Common myeloid progenitor, CD34-positive (primary cell): ENCODE measurements around the gene NDEL1.

Experiments
- CTCF ChIA-PET: fragments of 350-600 bp; sonication (Branson Sonifier 250); formaldehyde crosslinking; loops from one replicate; lab custom pipeline; 2021; ENCODE audit warnings: antibody characterized with exemption; lab: Charles Lee
- POLR2A ChIA-PET: fragments of 350-600 bp; sonication (Branson Sonifier 250); formaldehyde crosslinking; loops from one replicate; lab custom pipeline; 2021; ENCODE audit warnings: antibody characterized with exemption; lab: Charles Lee
- DNase-seq, 3 donors: peaks; one replicate each; pipeline versions ENCODE4 v3.0.0 to v3.0.0-alpha.2; 2013
- H3K27ac ChIP-seq, 2 experiments: 1 replicate in 1 of 2; 2 replicates in 1 of 2; pipeline ENCODE4 v1.7.0; 2013; ENCODE audit warnings: inconsistent platforms in 2 of 2, low read length in 2 of 2, mild to moderate bottlenecking in 2 of 2, low read depth in 1 of 2, moderate library complexity in 1 of 2; ENCODE audit not compliant: severe bottlenecking in 2 of 2, insufficient read depth in 1 of 2, poor library complexity in 1 of 2
- H3K27me3 ChIP-seq, 5 experiments: replicated peaks in 2 of 5; 1 replicate in 3 of 5; 2 replicates in 2 of 5; pipeline versions ENCODE4 v1.6.1 to v1.7.0; 2013; ENCODE audit warnings: low read length in 4 of 5, mild to moderate bottlenecking in 2 of 5, moderate library complexity in 2 of 5, inconsistent platforms in 1 of 5; ENCODE audit not compliant: insufficient read depth in 5 of 5, control insufficient read depth in 4 of 5
- H3K36me3 ChIP-seq, 4 experiments: 1 replicate in 2 of 4; 2 replicates in 2 of 4; pipeline versions ENCODE4 v1.6.1 to v1.7.0; 2013; ENCODE audit warnings: low read length in 3 of 4, control low read depth in 1 of 4, mild to moderate bottlenecking in 1 of 4; ENCODE audit not compliant: control insufficient read depth in 4 of 4, insufficient read depth in 4 of 4
- H3K4me1 ChIP-seq, 4 experiments: 1 replicate in 3 of 4; 2 replicates in 1 of 4; pipeline versions ENCODE4 v1.6.1 to v1.7.1; 2013; ENCODE audit warnings: low read length in 3 of 4, mild to moderate bottlenecking in 3 of 4, control low read depth in 1 of 4, inconsistent platforms in 1 of 4, moderate library complexity in 1 of 4; ENCODE audit not compliant: control insufficient read depth in 4 of 4, insufficient read depth in 4 of 4; ENCODE audit errors: control extremely low read depth in 1 of 4
- H3K4me3 ChIP-seq, 7 experiments: 1 replicate in 4 of 7; 2 replicates in 3 of 7; pipeline versions ENCODE4 v1.5.1 to v1.7.0; 2013; ENCODE audit warnings: mild to moderate bottlenecking in 7 of 7, low read length in 6 of 7, moderate library complexity in 6 of 7, inconsistent platforms in 2 of 7, low read depth in 2 of 7, control low read depth in 1 of 7; ENCODE audit not compliant: insufficient read depth in 4 of 7, control insufficient read depth in 1 of 7; ENCODE audit errors: extremely low read depth in 1 of 7
- H3K9me3 ChIP-seq, 5 experiments: 1 replicate in 4 of 5; 2 replicates in 1 of 5; pipeline versions ENCODE4 v1.6.1 to v1.7.1; 2013; ENCODE audit warnings: low read length in 4 of 5, mild to moderate bottlenecking in 2 of 5, inconsistent platforms in 1 of 5, low read depth in 1 of 5, moderate library complexity in 1 of 5; ENCODE audit not compliant: control insufficient read depth in 4 of 5, insufficient read depth in 2 of 5; ENCODE audit errors: control extremely low read depth in 1 of 5
- WGBS: methylation state at CpG from one replicate; pipeline ENCODE4 v1.1.5; 2013; ENCODE audit not compliant: insufficient coverage; 5-methylcytosine and 5-hydroxymethylcytosine counted together

Gene NDEL1

DNA sequence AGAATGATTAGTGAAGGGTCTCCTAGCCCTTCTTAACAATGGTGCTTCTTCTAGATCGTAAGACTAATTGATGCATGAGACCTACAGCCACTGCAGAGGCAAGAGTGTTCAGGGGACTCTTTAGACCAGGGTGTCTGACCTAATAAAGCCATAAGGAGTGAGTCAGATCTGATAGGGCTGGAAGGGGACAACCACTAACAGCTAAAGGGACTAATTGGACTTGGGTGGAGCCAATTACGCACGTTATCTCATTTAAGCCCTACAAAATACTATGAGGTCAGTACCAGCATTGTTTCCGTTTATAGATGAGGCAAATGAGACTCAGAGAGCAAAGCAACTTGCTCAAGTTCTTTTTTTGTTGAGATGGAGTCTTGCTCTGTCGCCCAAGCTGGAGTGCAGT is 23.6 kb upstream of the NDEL1 start:
- Histone ChIP-seq H3K36me3 (no peaks in the 10 kb centered on the region), H3K9me3 (no peaks in the 10 kb centered on the region), H3K27ac (no peak overlapping the region), H3K4me1 (peaks cover 4 to 22% (median 16%) of the 10 kb centered on the region in 4 experiments), H3K27me3 (peaks cover 0 to 2% (median 0%) of the 10 kb centered on the region in 5 experiments), H3K4me3 (no peak overlapping the region)
- peak in 2 of 3 donors; percentile 26 to 42 for DNase-seq
- WGBS: 85% methylated on average over 4 of the region's 5 CpGs
- ChIA-PET POLR2A (interaction anchor here (0.6 to 1.9 kb wide), 2 partner anchors 24 to 27 kb away, joined by 3 to 4 read pairs; partner anchors contain the start of gene NDEL1), CTCF (interaction anchor here (1.4 to 3.4 kb wide), 3 partner anchors 9 to 23 kb away, joined by 3 to 12 read pairs (median 4); partner anchors contain the start of gene NDEL1)

DNA sequence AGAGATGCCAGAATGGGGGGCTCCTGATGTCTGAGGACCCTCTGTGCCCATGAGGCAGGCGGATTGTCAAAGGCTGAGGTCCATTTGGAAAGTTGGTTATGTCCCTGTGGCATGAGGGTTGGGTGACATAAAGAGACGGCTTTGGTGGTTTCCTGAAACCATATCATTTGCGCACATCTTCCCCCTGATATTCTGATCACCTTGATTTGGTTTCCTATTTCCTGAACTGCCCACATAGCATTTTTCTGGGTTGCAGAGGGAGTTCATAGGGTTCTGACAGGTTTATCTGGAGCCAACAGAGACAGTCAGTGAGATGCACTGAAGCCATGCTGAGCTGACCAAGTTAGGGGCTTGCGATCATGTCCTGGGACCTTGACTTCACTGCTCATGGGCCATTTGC is 22.4 kb upstream of the NDEL1 start:
- H3K4me1 ChIP-seq: peaks cover 4 to 21% (median 15%) of the 10 kb centered on the region in 4 experiments
- ChIA-PET CTCF (interaction anchor here (0.7 to 1.4 kb wide), 3 partner anchors 10 to 22 kb away, joined by 3 to 4 read pairs (median 4); partner anchors contain the start of gene NDEL1), POLR2A (interaction anchor here (1.6 to 1.9 kb wide), 2 partner anchors 22 to 24 kb away, joined by 3 to 4 read pairs; partner anchors contain the start of gene NDEL1)
- H3K27ac ChIP-seq: peak overlapping the region in 1 of 2 experiments; percentile 32
- H3K9me3 ChIP-seq: no peaks in the 10 kb centered on the region
- no peaks in the 10 kb centered on the region for H3K36me3 ChIP-seq
- DNase-seq: peak; percentile 65 to 85 (median 73)
- peak overlapping the region in 1 of 7 experiments; percentile 62 for H3K4me3 ChIP-seq
- 0% methylated on average over 2 of the region's 4 CpGs for WGBS
- H3K27me3 ChIP-seq: peaks cover 0 to 4% (median 0%) of the 10 kb centered on the region in 5 experiments

DNA sequence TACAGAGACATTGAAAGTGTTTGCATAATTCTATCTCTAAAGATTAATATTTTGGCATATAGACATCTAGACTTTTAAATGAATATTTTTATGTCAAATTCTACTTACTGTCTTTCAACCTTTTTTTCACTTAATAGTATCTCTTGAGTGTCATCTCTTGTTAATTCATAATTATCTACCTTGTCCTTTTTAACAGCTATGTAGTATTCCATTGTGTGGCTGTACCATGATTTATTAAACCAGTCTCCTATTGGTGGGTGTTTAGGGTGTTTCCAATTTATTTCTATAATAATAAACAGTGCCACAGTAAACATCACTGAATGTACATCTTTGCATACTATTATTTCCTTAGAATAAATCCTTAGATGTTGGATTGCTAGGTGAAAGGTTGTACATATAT is 21.7 kb upstream of the NDEL1 start:
- Histone ChIP-seq H3K27me3 (peaks cover 0 to 4% (median 0%) of the 10 kb centered on the region in 5 experiments), H3K4me3 (peak overlapping the region in 1 of 7 experiments; percentile 62), H3K4me1 (peaks cover 4 to 20% (median 15%) of the 10 kb centered on the region in 4 experiments), H3K9me3 (no peaks in the 10 kb centered on the region), H3K36me3 (no peaks in the 10 kb centered on the region), H3K27ac (no peak overlapping the region)
- POLR2A ChIA-PET: interaction anchor here (1.6 to 1.9 kb wide), 2 partner anchors 22 to 23 kb away, joined by 3 to 4 read pairs; partner anchors contain the start of gene NDEL1
- no peak for DNase-seq
- CTCF ChIA-PET: interaction anchor here (1.2 kb wide), 1 partner anchor 332 kb away, joined by 3 read pairs; no protein-coding TSS in a partner anchor

DNA sequence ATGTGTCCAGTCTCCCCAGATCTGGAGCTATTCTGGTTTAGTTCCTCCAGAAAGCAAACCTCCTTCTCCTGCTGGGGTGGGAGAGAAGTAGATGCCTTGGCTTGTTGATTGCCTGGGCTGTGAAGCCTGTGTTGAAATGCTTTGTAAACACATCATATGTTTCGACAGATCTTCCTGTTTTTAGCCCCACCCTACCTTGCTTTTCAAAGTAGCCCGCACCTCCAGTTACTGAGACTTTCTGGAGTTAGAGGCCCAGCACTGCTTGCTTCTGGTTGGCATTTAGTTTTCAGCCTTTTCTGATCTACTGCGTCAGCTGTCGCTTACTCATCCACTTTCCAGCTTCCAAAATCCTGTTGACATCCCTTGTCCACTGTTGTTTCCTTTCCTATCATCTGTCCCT is 17.9 kb upstream of the NDEL1 start:
- CTCF ChIA-PET: interaction anchor here (0.9 kb wide), 1 partner anchor 19 kb away, joined by 3 read pairs; no protein-coding TSS in a partner anchor

DNA sequence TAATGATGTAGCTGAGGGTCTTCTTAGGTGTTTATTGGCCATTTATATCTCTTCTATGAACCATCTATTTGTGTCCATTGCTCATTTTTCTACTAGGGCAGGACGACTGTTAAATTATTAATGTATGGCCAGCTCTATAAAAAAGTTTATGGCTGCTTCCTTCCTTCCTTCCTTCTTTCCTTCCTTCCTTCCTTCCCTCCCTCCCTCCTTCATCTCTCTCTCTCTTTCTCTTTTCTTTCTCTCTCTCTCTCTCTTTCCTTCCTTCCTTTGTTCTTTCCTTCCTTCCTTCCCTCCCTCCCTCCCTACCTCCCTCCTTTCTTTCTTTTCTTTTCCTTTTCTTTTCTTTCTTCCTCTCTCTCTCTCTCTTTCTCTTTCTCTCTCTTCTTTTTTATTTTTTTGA is 17.2 kb upstream of the NDEL1 start:
- no peak overlapping the region for H3K4me3 ChIP-seq
- DNase-seq: no peak
- no peaks in the 10 kb centered on the region for H3K9me3 ChIP-seq
- WGBS: no CpG with 5 or more reads among the region's 1 CpG
- POLR2A ChIA-PET: no interaction called here
- H3K27me3 ChIP-seq: peaks cover 0 to 4% (median 0%) of the 10 kb centered on the region in 5 experiments
- H3K36me3 ChIP-seq: no peaks in the 10 kb centered on the region
- H3K4me1 ChIP-seq: peaks cover 1 to 13% (median 3%) of the 10 kb centered on the region in 4 experiments
- CTCF ChIA-PET: interaction anchor here (0.9 kb wide), 1 partner anchor 18 kb away, joined by 3 read pairs; no protein-coding TSS in a partner anchor
- no peak overlapping the region for H3K27ac ChIP-seq

More for the DNA sequence above, 17.9 kb upstream of the NDEL1 start:
- H3K4me1 ChIP-seq: peaks cover 4 to 20% (median 10%) of the 10 kb centered on the region in 4 experiments
- no peak overlapping the region for H3K27ac ChIP-seq
- H3K9me3 ChIP-seq: no peaks in the 10 kb centered on the region
- peak in 2 of 3 donors; percentile 12 to 17 for DNase-seq
- peaks cover 0 to 4% (median 0%) of the 10 kb centered on the region in 5 experiments for H3K27me3 ChIP-seq
- no peaks in the 10 kb centered on the region for H3K36me3 ChIP-seq
- H3K4me3 ChIP-seq: no peak overlapping the region
- WGBS: 97% methylated on average over 3 of the region's 4 CpGs
- POLR2A ChIA-PET: no interaction called here

DNA sequence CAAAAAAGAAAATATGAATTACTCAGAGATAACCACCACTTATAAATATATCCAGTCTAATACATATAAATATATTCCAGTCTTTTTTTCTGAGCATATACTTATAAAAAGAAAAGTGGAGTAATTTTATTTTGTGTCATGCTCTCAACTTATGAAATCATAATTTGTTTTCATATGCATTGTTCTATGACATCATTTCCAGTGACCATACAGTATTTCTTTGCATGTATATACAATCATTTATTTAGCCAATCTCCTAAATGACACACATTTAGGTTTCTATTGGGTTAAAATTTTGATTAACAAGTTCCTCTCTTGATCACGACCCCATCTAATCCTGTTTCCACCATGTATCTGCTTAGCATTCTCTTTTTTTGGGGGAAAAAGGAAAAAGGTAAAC is 16.4 kb upstream of the NDEL1 start:
- Histone ChIP-seq H3K27ac (no peak overlapping the region), H3K27me3 (peaks cover 0 to 4% (median 0%) of the 10 kb centered on the region in 5 experiments), H3K9me3 (no peaks in the 10 kb centered on the region), H3K4me1 (peaks cover 0 to 10% (median 2%) of the 10 kb centered on the region in 4 experiments), H3K4me3 (no peak overlapping the region), H3K36me3 (no peaks in the 10 kb centered on the region)
- WGBS: no CpG with 5 or more reads among the region's 1 CpG
- CTCF ChIA-PET: no interaction called here
- POLR2A ChIA-PET: no interaction called here
- DNase-seq: no peak
